Ascending aorta (tissue), 2 donors: ENCODE data around the gene ADGRL3. TPM values are rescaled to one million over a fixed set of nuclear protein-coding genes. Genes with fewer than 3 reads are reported as not detected.
"Not testable (repeated sequence)": the region's sequence is repeated elsewhere in the genome, so short reads cannot be mapped to it uniquely, and the experiment has no call there.

Source experiments
- DNase-seq, 2 donors: peaks; one replicate each; pipeline ENCODE4 v3.0.0-alpha.2; 2019; ENCODE audit warnings: low spot score in 2 of 2
- H3K27ac ChIP-seq, 2 donors: fragments of 200-600 bp; sonication (generic); one replicate each; pipeline ENCODE4 v1.5.1; 2016 to 2017; ENCODE audit warnings: mild to moderate bottlenecking in 1 of 2
- H3K27me3 ChIP-seq: fragments of 200-600 bp; sonication (generic); one replicate; pipeline ENCODE4 v1.5.1; 2017
- H3K36me3 ChIP-seq, 2 donors: fragments of 200-600 bp; sonication (generic); one replicate each; pipeline ENCODE4 v1.5.1; 2016
- H3K4me1 ChIP-seq, 2 donors: fragments of 200-600 bp; sonication (generic); one replicate each; pipeline ENCODE4 v1.5.1; 2016 to 2017; ENCODE audit warnings: mild to moderate bottlenecking in 1 of 2
- H3K4me3 ChIP-seq, 2 donors: fragments of 200-600 bp; sonication (generic); one replicate each; pipeline ENCODE4 v1.5.1; 2016 to 2017; ENCODE audit warnings: mild to moderate bottlenecking in 1 of 2
- H3K9me3 ChIP-seq, 2 donors: fragments of 200-600 bp; sonication (generic); one replicate each; pipeline ENCODE4 v1.5.1; 2016
- CTCF ChIP-seq, 3 experiments: fragments of 200-600 bp in 2 of 3; fragments of 450-650 bp in 1 of 3; sonication (generic) in 2 of 3; IDR thresholded peaks; one replicate each; pipeline ENCODE4 v1.5.1; 2016 to 2019; ENCODE audit warnings: antibody characterized with exemption in 3 of 3, mild to moderate bottlenecking in 1 of 3, moderate library complexity in 1 of 3
- intact Hi-C: fragments of 100-400 bp; cut with DNase I; formaldehyde crosslinking; loops from one replicate; pipeline ENCODE4 v1.15.1; 2023
- total RNA-seq: library from RNA; depleted of rRNA; stranded (reverse); fragments of >200 nt; gene quantifications from one replicate; pipeline ENCODE4 v1.1.0, GENCODE V29; 2016

The ADGRL3 gene
- total RNA-seq, 1 donor from 2014 or later, result 22.2 TPM

DNA sequence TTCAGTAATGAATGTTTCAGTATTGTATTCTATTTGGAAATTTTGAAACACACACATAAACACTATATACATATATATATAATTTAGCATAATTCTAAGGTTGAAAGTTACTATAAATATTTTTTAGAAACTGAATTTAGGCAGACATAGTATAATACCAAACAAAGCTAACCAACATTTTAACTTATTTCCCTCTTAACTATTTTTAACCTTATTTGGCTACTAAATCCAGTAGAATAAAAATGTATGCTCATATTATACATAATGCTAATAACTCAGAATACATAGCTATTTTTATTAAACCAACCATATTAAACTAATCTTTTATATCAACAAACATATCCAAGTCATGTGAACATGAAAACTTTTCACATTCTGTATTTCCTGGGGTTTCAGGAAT lies 563.6 kb downstream of the ADGRL3 start:
- Histone ChIP-seq H3K4me1 (no peaks in the 10 kb centered on the region), H3K9me3 (peaks cover 0 to 11% of the 10 kb centered on the region in 2 donors), H3K4me3 (no peak overlapping the region), H3K27ac (no peak overlapping the region), H3K36me3 (no peaks in the 10 kb centered on the region), H3K27me3 (no peaks in the 10 kb centered on the region)
- no peak for TF ChIP-seq CTCF (IDR thresholded peaks at IDR 0.05)
- intact Hi-C loops, result no loop called here
- DNase-seq, result no peak

DNA sequence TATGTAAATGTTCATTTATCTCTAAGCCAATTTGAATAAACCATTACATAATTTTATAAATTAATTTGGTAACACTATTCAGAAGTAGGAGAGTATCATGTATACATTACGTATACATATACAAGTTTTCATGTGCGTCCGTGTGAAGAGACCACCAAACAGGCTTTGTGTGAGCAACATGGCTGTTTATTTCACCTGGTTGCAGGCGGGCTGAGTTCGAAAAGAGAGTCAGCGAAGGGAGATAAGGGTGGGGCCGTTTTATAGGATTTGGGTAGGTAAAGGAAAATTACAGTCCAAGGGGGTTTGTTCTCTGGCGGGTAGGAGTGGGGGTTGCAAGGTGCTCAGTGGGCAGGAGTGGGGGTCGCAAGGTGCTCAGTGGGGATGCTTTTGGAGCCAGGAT lies 564.0 kb downstream of the ADGRL3 start:
- peaks cover 0 to 11% of the 10 kb centered on the region in 2 donors for H3K9me3 ChIP-seq
- H3K27me3 ChIP-seq, H3K36me3 ChIP-seq, H3K4me3 ChIP-seq, H3K4me1 ChIP-seq, DNase-seq, H3K27ac ChIP-seq, intact Hi-C loops: not testable (repeated sequence)

GRCh38 chr4:61769444-61770167 lies 569.5 kb downstream of the ADGRL3 start:
- H3K9me3 ChIP-seq, intact Hi-C loops: not testable (repeated sequence)

GRCh38 chr4:61770456-61770855 lies 570.3 kb downstream of the ADGRL3 start:
- Histone ChIP-seq H3K4me1 (no peaks in the 10 kb centered on the region), H3K27ac (no peak overlapping the region), H3K36me3 (no peaks in the 10 kb centered on the region), H3K9me3 (no peaks in the 10 kb centered on the region), H3K4me3 (no peak overlapping the region), H3K27me3 (no peaks in the 10 kb centered on the region)
- intact Hi-C loops, result no loop called here
- no peak for TF ChIP-seq CTCF (IDR thresholded peaks at IDR 0.05)
- no peak for DNase-seq

More at GRCh38 chr4:61769444-61770167, 569.5 kb downstream of the ADGRL3 start:
- not testable (repeated sequence) for H3K27me3 ChIP-seq, H3K4me3 ChIP-seq, H3K36me3 ChIP-seq, DNase-seq, H3K27ac ChIP-seq, H3K4me1 ChIP-seq

DNA sequence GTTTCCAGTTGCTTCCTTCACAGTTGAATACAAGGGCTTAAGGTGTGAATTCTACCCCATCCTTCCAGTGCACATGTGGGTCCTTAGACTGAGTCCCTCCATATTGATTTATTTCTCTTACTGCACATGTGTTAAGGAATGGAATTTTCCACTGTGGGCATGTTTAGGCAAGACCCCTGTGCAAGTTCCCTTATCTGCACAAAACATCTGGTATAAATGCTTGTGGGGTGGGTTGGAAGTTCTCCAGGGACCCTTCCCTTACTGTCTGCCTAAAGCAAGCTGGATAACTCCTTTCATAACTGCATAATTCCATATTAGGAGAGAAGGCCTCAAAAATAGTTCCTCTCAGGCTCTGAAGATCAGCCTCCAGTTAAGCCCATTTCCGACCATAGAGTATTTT lies 570.9 kb downstream of the ADGRL3 start:
- intact Hi-C loops, result no loop called here
- TF ChIP-seq CTCF (IDR thresholded peaks at IDR 0.05), result no peak
- DNase-seq, result no peak
- no peaks in the 10 kb centered on the region for H3K27me3 ChIP-seq
- H3K36me3 ChIP-seq, result no peaks in the 10 kb centered on the region
- H3K9me3 ChIP-seq, result no peaks in the 10 kb centered on the region
- no peak overlapping the region for H3K27ac ChIP-seq
- H3K4me1 ChIP-seq, result no peaks in the 10 kb centered on the region
- H3K4me3 ChIP-seq, result no peak overlapping the region

GRCh38 chr4:61772126-61772525 lies 572.0 kb downstream of the ADGRL3 start:
- Histone ChIP-seq H3K36me3 (no peaks in the 10 kb centered on the region), H3K27me3 (no peaks in the 10 kb centered on the region), H3K4me3 (no peak overlapping the region), H3K27ac (no peak overlapping the region), H3K9me3 (no peaks in the 10 kb centered on the region), H3K4me1 (no peaks in the 10 kb centered on the region)
- intact Hi-C loops, result no loop called here
- no peak for DNase-seq
- no peak for TF ChIP-seq CTCF (IDR thresholded peaks at IDR 0.05)
